ENCODE results near the gene MAP3K20.

The MAP3K20 gene

GRCh38 chr2:173040729-173041128 lies 34.9 kb upstream of the MAP3K20 start:
- DNase-seq (ENCODE audit: low spot score in 2 of 2) (no peak), ATAC-seq (replicated peaks; ENCODE audit: extremely low read depth, poor library complexity, severe bottlenecking) (no peak)
- no peaks in the 10 kb centered on the region for H3K9me3 Mint-ChIP-seq
- no peaks in the 10 kb centered on the region for H3K4me1 Mint-ChIP-seq
- H3K27ac Mint-ChIP-seq (ENCODE audit: low read depth) = no peak overlapping the region
- H3K4me3 Mint-ChIP-seq = no peak overlapping the region
- no peaks in the 10 kb centered on the region for H3K27me3 Mint-ChIP-seq
- H3K36me3 Mint-ChIP-seq (ENCODE audit: insufficient read depth) = no peaks in the 10 kb centered on the region

- H3K27me3 Mint-ChIP-seq = no peaks in the 10 kb centered on the region
- H3K36me3 Mint-ChIP-seq (ENCODE audit: insufficient read depth) = no peaks in the 10 kb centered on the region
- H3K27ac Mint-ChIP-seq (ENCODE audit: low read depth) = no peak overlapping the region
- no peaks in the 10 kb centered on the region for H3K9me3 Mint-ChIP-seq
- DNase-seq (ENCODE audit: low spot score in 2 of 2) = no peak
- no peak overlapping the region for H3K4me3 Mint-ChIP-seq
- no peak for ATAC-seq (replicated peaks; ENCODE audit: extremely low read depth, poor library complexity, severe bottlenecking)
- no peaks in the 10 kb centered on the region for H3K4me1 Mint-ChIP-seq
Observed at GRCh38 chr2:173043476-173043875, 32.2 kb upstream of the MAP3K20 start.

GRCh38 chr2:173043897-173044519 lies 31.6 kb upstream of the MAP3K20 start:
- no peak for ATAC-seq (replicated peaks; ENCODE audit: extremely low read depth, poor library complexity, severe bottlenecking)
- Mint-ChIP-seq H3K4me1 (no peaks in the 10 kb centered on the region), H3K27ac (ENCODE audit: low read depth) (no peak overlapping the region)

GRCh38 chr2:173044686-173045085 lies 31.0 kb upstream of the MAP3K20 start:
- Mint-ChIP-seq H3K4me1 (no peaks in the 10 kb centered on the region), H3K27ac (ENCODE audit: low read depth) (no peak overlapping the region), H3K4me3 (no peak overlapping the region), H3K36me3 (ENCODE audit: insufficient read depth) (no peaks in the 10 kb centered on the region), H3K9me3 (no peaks in the 10 kb centered on the region), H3K27me3 (peaks cover 6% of the 10 kb centered on the region)
- ATAC-seq (replicated peaks; ENCODE audit: extremely low read depth, poor library complexity, severe bottlenecking) (no peak), DNase-seq (ENCODE audit: low spot score in 2 of 2) (no peak)

More at GRCh38 chr2:173043897-173044519, 31.6 kb upstream of the MAP3K20 start:
- DNase-seq (ENCODE audit: low spot score in 2 of 2) = no peak
- no peaks in the 10 kb centered on the region for H3K27me3 Mint-ChIP-seq
- H3K36me3 Mint-ChIP-seq (ENCODE audit: insufficient read depth) = no peaks in the 10 kb centered on the region
- H3K9me3 Mint-ChIP-seq = no peaks in the 10 kb centered on the region
- H3K4me3 Mint-ChIP-seq = no peak overlapping the region

GRCh38 chr2:173045181-173045580 lies 30.5 kb upstream of the MAP3K20 start:
- H3K36me3 Mint-ChIP-seq (ENCODE audit: insufficient read depth) = no peaks in the 10 kb centered on the region
- no peaks in the 10 kb centered on the region for H3K4me1 Mint-ChIP-seq
- H3K27me3 Mint-ChIP-seq = peaks cover 7% of the 10 kb centered on the region
- H3K4me3 Mint-ChIP-seq = no peak overlapping the region
- DNase-seq (ENCODE audit: low spot score in 2 of 2) (no peak), ATAC-seq (replicated peaks; ENCODE audit: extremely low read depth, poor library complexity, severe bottlenecking) (no peak)
- H3K9me3 Mint-ChIP-seq = no peaks in the 10 kb centered on the region
- H3K27ac Mint-ChIP-seq (ENCODE audit: low read depth) = no peak overlapping the region

GRCh38 chr2:173048522-173048896 lies 27.1 kb upstream of the MAP3K20 start:
- DNase-seq (ENCODE audit: low spot score in 2 of 2) (no peak), ATAC-seq (replicated peaks; ENCODE audit: extremely low read depth, poor library complexity, severe bottlenecking) (no peak)
- Mint-ChIP-seq H3K36me3 (ENCODE audit: insufficient read depth) (no peaks in the 10 kb centered on the region), H3K27ac (ENCODE audit: low read depth) (no peak overlapping the region), H3K9me3 (no peaks in the 10 kb centered on the region), H3K27me3 (peaks cover 29% of the 10 kb centered on the region), H3K4me1 (no peaks in the 10 kb centered on the region), H3K4me3 (no peak overlapping the region)

GRCh38 chr2:173048897-173049661 lies 26.6 kb upstream of the MAP3K20 start:
- Mint-ChIP-seq H3K27ac (ENCODE audit: low read depth) (no peak overlapping the region), H3K9me3 (no peaks in the 10 kb centered on the region), H3K27me3 (peaks cover 35% of the 10 kb centered on the region), H3K4me3 (no peak overlapping the region), H3K36me3 (ENCODE audit: insufficient read depth) (no peaks in the 10 kb centered on the region), H3K4me1 (no peaks in the 10 kb centered on the region)
- DNase-seq (ENCODE audit: low spot score in 2 of 2) (no peak), ATAC-seq (replicated peaks; ENCODE audit: extremely low read depth, poor library complexity, severe bottlenecking) (no peak)

- Mint-ChIP-seq H3K4me1 (no peaks in the 10 kb centered on the region), H3K36me3 (ENCODE audit: insufficient read depth) (no peaks in the 10 kb centered on the region), H3K9me3 (no peaks in the 10 kb centered on the region), H3K4me3 (no peak overlapping the region), H3K27ac (ENCODE audit: low read depth) (no peak overlapping the region), H3K27me3 (peaks cover 43% of the 10 kb centered on the region)
- no peak for ATAC-seq (replicated peaks; ENCODE audit: extremely low read depth, poor library complexity, severe bottlenecking)
- DNase-seq (ENCODE audit: low spot score in 2 of 2) = no peak
Observed at GRCh38 chr2:173049831-173050230, 25.8 kb upstream of the MAP3K20 start.

GRCh38 chr2:173050684-173051083 lies 25.0 kb upstream of the MAP3K20 start:
- ATAC-seq (replicated peaks; ENCODE audit: extremely low read depth, poor library complexity, severe bottlenecking) (no peak), DNase-seq (ENCODE audit: low spot score in 2 of 2) (no peak)
- Mint-ChIP-seq H3K36me3 (ENCODE audit: insufficient read depth) (no peaks in the 10 kb centered on the region), H3K4me3 (no peak overlapping the region), H3K9me3 (no peaks in the 10 kb centered on the region), H3K27ac (ENCODE audit: low read depth) (no peak overlapping the region), H3K27me3 (peaks cover 46% of the 10 kb centered on the region), H3K4me1 (no peaks in the 10 kb centered on the region)

GRCh38 chr2:173051463-173052215 lies 24.0 kb upstream of the MAP3K20 start:
- no peak for DNase-seq (ENCODE audit: low spot score in 2 of 2)
- Mint-ChIP-seq H3K27me3 (peaks cover 50% of the 10 kb centered on the region), H3K9me3 (no peaks in the 10 kb centered on the region), H3K36me3 (ENCODE audit: insufficient read depth) (no peaks in the 10 kb centered on the region), H3K27ac (ENCODE audit: low read depth) (no peak overlapping the region), H3K4me1 (no peaks in the 10 kb centered on the region), H3K4me3 (no peak overlapping the region)
- no peak for ATAC-seq (replicated peaks; ENCODE audit: extremely low read depth, poor library complexity, severe bottlenecking)

GRCh38 chr2:173053043-173053699 lies 22.5 kb upstream of the MAP3K20 start:
- Mint-ChIP-seq H3K27me3 (peaks cover 61% of the 10 kb centered on the region), H3K27ac (ENCODE audit: low read depth) (no peak overlapping the region), H3K4me1 (no peaks in the 10 kb centered on the region), H3K36me3 (ENCODE audit: insufficient read depth) (no peaks in the 10 kb centered on the region), H3K9me3 (no peaks in the 10 kb centered on the region), H3K4me3 (no peak overlapping the region)
- DNase-seq (ENCODE audit: low spot score in 2 of 2) = no peak
- ATAC-seq (replicated peaks; ENCODE audit: extremely low read depth, poor library complexity, severe bottlenecking) = no peak

- no peaks in the 10 kb centered on the region for H3K4me1 Mint-ChIP-seq
- no peak for DNase-seq (ENCODE audit: low spot score in 2 of 2)
- no peak for ATAC-seq (replicated peaks; ENCODE audit: extremely low read depth, poor library complexity, severe bottlenecking)
- no peaks in the 10 kb centered on the region for H3K36me3 Mint-ChIP-seq (ENCODE audit: insufficient read depth)
- H3K27me3 Mint-ChIP-seq = peaks cover 57% of the 10 kb centered on the region
- H3K27ac Mint-ChIP-seq (ENCODE audit: low read depth) = no peak overlapping the region
- no peak overlapping the region for H3K4me3 Mint-ChIP-seq
- H3K9me3 Mint-ChIP-seq = no peaks in the 10 kb centered on the region
Observed at GRCh38 chr2:173054466-173054865, 21.2 kb upstream of the MAP3K20 start.
